Measurements from ENCODE around the gene P2RY2.
A peak's percentile ranks its signal among the peaks of the same experiment; 100 is the strongest.

P2RY2 gene

GRCh38 chr11:73218106-73218829, at the start of gene P2RY2:
P2RY2 (plus strand) TSS chr11:73218281; CDS start chr11:73234160, 15,879 bp downstream.
- DNase-seq = no peak

- DNase-seq = no peak
Observed at GRCh38 chr11:73168925-73169579, 49.0 kb upstream of the P2RY2 start.

GRCh38 chr11:73170140-73170539, 47.9 kb upstream of the P2RY2 start:
- DNase-seq = no peak

- DNase-seq = no peak
Observed at GRCh38 chr11:73171436-73172161, 46.5 kb upstream of the P2RY2 start.

- no peak for DNase-seq
Observed at GRCh38 chr11:73172992-73173656, 45.0 kb upstream of the P2RY2 start.

GRCh38 chr11:73173755-73174494, 44.2 kb upstream of the P2RY2 start:
- DNase-seq = no peak

- no peak for DNase-seq
Observed at GRCh38 chr11:73174495-73174791, 43.6 kb upstream of the P2RY2 start.

GRCh38 chr11:73175551-73176144, 42.4 kb upstream of the P2RY2 start:
- DNase-seq = no peak

GRCh38 chr11:73176145-73176873, 41.8 kb upstream of the P2RY2 start:
- DNase-seq = no peak

- DNase-seq = no peak
Observed at GRCh38 chr11:73176874-73177155, 41.3 kb upstream of the P2RY2 start.

GRCh38 chr11:73177380-73177777, 40.7 kb upstream of the P2RY2 start:
- DNase-seq = no peak

- peak; percentile 47 for DNase-seq
Observed at GRCh38 chr11:73177778-73178539, 40.1 kb upstream of the P2RY2 start.

GRCh38 chr11:73178681-73179080, 39.4 kb upstream of the P2RY2 start:
- DNase-seq = no peak

- DNase-seq = no peak
Observed at GRCh38 chr11:73182824-73183321, 35.2 kb upstream of the P2RY2 start.

GRCh38 chr11:73184953-73185671, 33.0 kb upstream of the P2RY2 start:
- DNase-seq = peak; percentile 49

- DNase-seq = no peak
Observed at GRCh38 chr11:73185680-73186293, 32.3 kb upstream of the P2RY2 start.

- no peak for DNase-seq
Observed at GRCh38 chr11:73186294-73186850, 31.7 kb upstream of the P2RY2 start.

GRCh38 chr11:73186886-73187285, 31.2 kb upstream of the P2RY2 start:
- no peak for DNase-seq

- no peak for DNase-seq
Observed at GRCh38 chr11:73187854-73188253, 30.2 kb upstream of the P2RY2 start.
